ENCODE data around the gene M1AP. TPM values are rescaled to one million over a fixed set of nuclear protein-coding genes. Genes with fewer than 3 reads are reported as not detected.
"Not testable (repeated sequence)": the region's sequence is repeated elsewhere in the genome, so short reads cannot be mapped to it uniquely, and the experiment has no call there.

M1AP gene
- total RNA-seq, 2 experiments from 2014 or later = not detected

GRCh38 chr2:74639550-74639949 is 8.6 kb downstream of the M1AP start:
- peaks cover 61% of the 10 kb centered on the region for H3K27me3 Mint-ChIP-seq
- CTCF ChIA-PET = no interaction called here
- H3K9me3 Mint-ChIP-seq (ENCODE audit: low read depth) = no peaks in the 10 kb centered on the region
- H3K4me1 Mint-ChIP-seq = no peaks in the 10 kb centered on the region
- ATAC-seq (no peak), DNase-seq (no peak)
- no peaks in the 10 kb centered on the region for H3K36me3 Mint-ChIP-seq
- H3K4me3 Mint-ChIP-seq = no peak overlapping the region
- H3K27ac Mint-ChIP-seq = no peak overlapping the region

- H3K9me3 Mint-ChIP-seq (ENCODE audit: low read depth) = peaks cover 2% of the 10 kb centered on the region
- ATAC-seq (no peak), DNase-seq (no peak)
- no peak overlapping the region for H3K4me3 Mint-ChIP-seq
- no peak overlapping the region for H3K27ac Mint-ChIP-seq
- H3K27me3 Mint-ChIP-seq = peaks cover 36% of the 10 kb centered on the region
- CTCF ChIA-PET = no interaction called here
- H3K4me1 Mint-ChIP-seq = no peaks in the 10 kb centered on the region
- no peaks in the 10 kb centered on the region for H3K36me3 Mint-ChIP-seq
These were observed 15.2 kb downstream of the M1AP start for GRCh38 chr2:74632939-74633312.

GRCh38 chr2:74632209-74632938 is 15.8 kb downstream of the M1AP start:
- H3K27ac Mint-ChIP-seq = no peak overlapping the region
- ATAC-seq (no peak), DNase-seq (no peak)
- CTCF ChIA-PET = no interaction called here
- no peak overlapping the region for H3K4me3 Mint-ChIP-seq
- H3K36me3 Mint-ChIP-seq = no peaks in the 10 kb centered on the region
- H3K4me1 Mint-ChIP-seq = no peaks in the 10 kb centered on the region
- H3K9me3 Mint-ChIP-seq (ENCODE audit: low read depth) = peaks cover 2% of the 10 kb centered on the region
- peaks cover 34% of the 10 kb centered on the region for H3K27me3 Mint-ChIP-seq

- not testable (repeated sequence) for H3K36me3 Mint-ChIP-seq, H3K4me3 Mint-ChIP-seq
These were observed 17.7 kb downstream of the M1AP start for GRCh38 chr2:74630454-74630853.

GRCh38 chr2:74628538-74629105 is 19.5 kb downstream of the M1AP start:
- H3K36me3 Mint-ChIP-seq = no peaks in the 10 kb centered on the region
- peaks cover 2% of the 10 kb centered on the region for H3K9me3 Mint-ChIP-seq (ENCODE audit: low read depth)
- peaks cover 14% of the 10 kb centered on the region for H3K27me3 Mint-ChIP-seq
- no peak overlapping the region for H3K4me3 Mint-ChIP-seq
- H3K27ac Mint-ChIP-seq = no peak overlapping the region
- CTCF ChIA-PET = no interaction called here
- ATAC-seq = no peak
- H3K4me1 Mint-ChIP-seq = no peaks in the 10 kb centered on the region
- DNase-seq = no peak

More at GRCh38 chr2:74630454-74630853, 17.7 kb downstream of the M1AP start:
- H3K9me3 Mint-ChIP-seq (ENCODE audit: low read depth); ATAC-seq; H3K27ac Mint-ChIP-seq; DNase-seq; CTCF ChIA-PET; H3K4me1 Mint-ChIP-seq: not testable (repeated sequence)
- peaks cover 16% of the 10 kb centered on the region for H3K27me3 Mint-ChIP-seq

- Mint-ChIP-seq H3K27me3 (peaks cover 10% of the 10 kb centered on the region), H3K4me3 (no peak overlapping the region), H3K27ac (no peak overlapping the region), H3K4me1 (no peaks in the 10 kb centered on the region), H3K36me3 (no peaks in the 10 kb centered on the region), H3K9me3 (ENCODE audit: low read depth) (peaks cover 2% of the 10 kb centered on the region)
- DNase-seq (no peak), ATAC-seq (no peak)
- CTCF ChIA-PET = interaction anchor here (1.9 kb wide), 1 partner anchor 9 kb away, joined by 6 read pairs; no protein-coding TSS in a partner anchor
These were observed 22.3 kb downstream of the M1AP start for GRCh38 chr2:74625658-74626425.

GRCh38 chr2:74620671-74621070 is 27.5 kb downstream of the M1AP start:
- CTCF ChIA-PET = no interaction called here
- no peaks in the 10 kb centered on the region for H3K9me3 Mint-ChIP-seq (ENCODE audit: low read depth)
- H3K4me1 Mint-ChIP-seq = peaks cover 17% of the 10 kb centered on the region
- ATAC-seq (no peak), DNase-seq (no peak)
- peaks cover 5% of the 10 kb centered on the region for H3K36me3 Mint-ChIP-seq
- H3K4me3 Mint-ChIP-seq = no peak overlapping the region
- H3K27me3 Mint-ChIP-seq = peaks cover 18% of the 10 kb centered on the region
- H3K27ac Mint-ChIP-seq = no peak overlapping the region

GRCh38 chr2:74619651-74620297 is 28.4 kb downstream of the M1AP start:
- peaks cover 27% of the 10 kb centered on the region for H3K27me3 Mint-ChIP-seq
- DNase-seq = no peak
- no peak for ATAC-seq
- peaks cover 17% of the 10 kb centered on the region for H3K4me1 Mint-ChIP-seq
- no peak overlapping the region for H3K27ac Mint-ChIP-seq
- CTCF ChIA-PET = interaction anchor here (2.1 kb wide), 1 partner anchor 31 kb away, joined by 6 read pairs; no protein-coding TSS in a partner anchor
- no peak overlapping the region for H3K4me3 Mint-ChIP-seq
- H3K9me3 Mint-ChIP-seq (ENCODE audit: low read depth) = no peaks in the 10 kb centered on the region
- peaks cover 5% of the 10 kb centered on the region for H3K36me3 Mint-ChIP-seq

GRCh38 chr2:74618410-74619083 is 29.6 kb downstream of the M1AP start:
- DNase-seq = no peak
- H3K9me3 Mint-ChIP-seq (ENCODE audit: low read depth) = no peaks in the 10 kb centered on the region
- H3K27ac Mint-ChIP-seq = no peak overlapping the region
- peaks cover 37% of the 10 kb centered on the region for H3K27me3 Mint-ChIP-seq
- peaks cover 5% of the 10 kb centered on the region for H3K36me3 Mint-ChIP-seq
- CTCF ChIA-PET = interaction anchor here (1.4 to 2.1 kb wide), 2 partner anchors 15 to 29 kb away, joined by 3 to 6 read pairs; no protein-coding TSS in a partner anchor
- H3K4me1 Mint-ChIP-seq = peaks cover 17% of the 10 kb centered on the region
- no peak for ATAC-seq
- H3K4me3 Mint-ChIP-seq = no peak overlapping the region

- Mint-ChIP-seq H3K9me3 (ENCODE audit: low read depth) (no peaks in the 10 kb centered on the region), H3K36me3 (peaks cover 5% of the 10 kb centered on the region), H3K27ac (no peak overlapping the region), H3K4me3 (no peak overlapping the region), H3K4me1 (peaks cover 17% of the 10 kb centered on the region), H3K27me3 (peaks cover 50% of the 10 kb centered on the region)
- DNase-seq (no peak), ATAC-seq (no peak)
- CTCF ChIA-PET = interaction anchor here (1.3 kb wide), 1 partner anchor 8 kb away, joined by 6 read pairs; no protein-coding TSS in a partner anchor
These were observed 31.0 kb downstream of the M1AP start for GRCh38 chr2:74617122-74617521.

GRCh38 chr2:74606927-74607326 is 41.2 kb downstream of the M1AP start:
- CTCF ChIA-PET = no interaction called here
- no peak for ATAC-seq

GRCh38 chr2:74603282-74604000 is 44.7 kb downstream of the M1AP start:
- CTCF ChIA-PET = interaction anchor here (6.8 kb wide), 1 partner anchor 15 kb away, joined by 71 read pairs; no protein-coding TSS in a partner anchor
- H3K27ac Mint-ChIP-seq = peak overlapping the region; percentile 81
- peaks cover 32% of the 10 kb centered on the region for H3K27me3 Mint-ChIP-seq
- DNase-seq (peak; percentile 65), ATAC-seq (peak; percentile 72)
- no peaks in the 10 kb centered on the region for H3K9me3 Mint-ChIP-seq (ENCODE audit: low read depth)
- peak overlapping the region; percentile 39 for H3K4me3 Mint-ChIP-seq
- peaks cover 2% of the 10 kb centered on the region for H3K36me3 Mint-ChIP-seq
- peaks cover 25% of the 10 kb centered on the region for H3K4me1 Mint-ChIP-seq

More at GRCh38 chr2:74606927-74607326, 41.2 kb downstream of the M1AP start:
- Mint-ChIP-seq H3K9me3 (ENCODE audit: low read depth) (no peaks in the 10 kb centered on the region), H3K27ac (no peak overlapping the region), H3K36me3 (peaks cover 2% of the 10 kb centered on the region), H3K4me3 (no peak overlapping the region), H3K27me3 (peaks cover 54% of the 10 kb centered on the region), H3K4me1 (peaks cover 22% of the 10 kb centered on the region)
- no peak for DNase-seq
